K562 (cell line): ENCODE measurements around the gene ENKD1. TPM values are rescaled to one million over a fixed set of nuclear protein-coding genes. Genes with fewer than 3 reads are reported as not detected.

Experiments
- ATAC-seq: fragments of 200-7000 bp; cut with Tn5 transposase; 3 replicates; pipeline ENCODE4 v1.9.1; 2020; ENCODE audit warnings: moderate library complexity
- BruUV-seq: library from RNA; stranded (reverse); fragments of 400-500 nt; replicated peaks from 2 replicates; lab custom pipeline; 2021; lab: Mats Ljungman, UMichigan
- CTCF ChIA-PET: fragments of 300-600 bp; formaldehyde crosslinking; extraction: SDS; loops from one replicate; lab custom pipeline; 2021; ENCODE audit warnings: low intra/inter-chr PET ratio; lab: Yijun Ruan, JAX
- POLR2A ChIA-PET: fragments of 300-600, 350-650 bp; sonication (Branson Sonifier 250); formaldehyde crosslinking; extraction: SDS; loops from one replicate; lab custom pipeline; 2021; ENCODE audit warnings: antibody characterized with exemption, inconsistent platforms; lab: Yijun Ruan, JAX
- DNase-seq, 4 experiments: peaks; one replicate each; pipeline versions ENCODE4 v3.0.0 to v3.0.0-alpha.2; 2011 to 2018; ENCODE audit warnings: low spot score in 3 of 4, mixed read lengths in 3 of 4; ENCODE audit errors: extremely low read depth in 1 of 4
- FAIRE-seq: peaks from 2 replicates; lab custom pipeline; 2011; peaks lifted over from hg19 to GRCh38; lab: Jason Lieb, UNC
- H2AFZ ChIP-seq: 2 replicates; pipeline ENCODE4 v1.6.0; 2011; ENCODE audit warnings: low read depth, low read length, control low read depth, inconsistent platforms
- H3K27ac ChIP-seq: fragments of 200-600 bp; 3 replicates; pipeline ENCODE4 v1.8.0; 2011; ENCODE audit warnings: low read depth, mild to moderate bottlenecking, control low read depth, inconsistent platforms, low read length, moderate library complexity, mixed read lengths; ENCODE audit errors: extremely low read depth
- H3K27me3 ChIP-seq, 2 experiments: fragments of 300-600 bp in 1 of 2; 2 replicates in 1 of 2; 3 replicates in 1 of 2; pipeline versions ENCODE4 v1.6.0 to v1.8.0; 2011; ENCODE audit warnings: inconsistent platforms in 2 of 2, low read length in 2 of 2, mild to moderate bottlenecking in 1 of 2, mixed read lengths in 1 of 2, moderate library complexity in 1 of 2; ENCODE audit not compliant: control insufficient read depth in 2 of 2, insufficient read depth in 2 of 2
- H3K36me3 ChIP-seq: fragments of 300-600 bp; 3 replicates; pipeline ENCODE4 v1.8.0; 2011; ENCODE audit warnings: mild to moderate bottlenecking, low read length, inconsistent platforms; ENCODE audit not compliant: control insufficient read depth, insufficient read depth
- H3K4me1 ChIP-seq, 2 experiments: fragments of 200-600 bp in 1 of 2; replicated peaks in 1 of 2; 2 replicates in 1 of 2; 3 replicates in 1 of 2; pipeline versions ENCODE4 v1.5.1 to v1.8.0; 2011; ENCODE audit warnings: inconsistent platforms in 2 of 2, low read length in 2 of 2, mild to moderate bottlenecking in 1 of 2, mixed read lengths in 1 of 2, moderate library complexity in 1 of 2; ENCODE audit not compliant: control insufficient read depth in 2 of 2, insufficient read depth in 2 of 2
- H3K4me2 ChIP-seq: 2 replicates; pipeline ENCODE4 v1.6.1; 2011; ENCODE audit warnings: low read length, control low read depth, inconsistent platforms, mixed read lengths; ENCODE audit not compliant: insufficient read depth
- H3K4me3 ChIP-seq: fragments of 200-600 bp; sonication (generic), shearing (Covaris generic); 2 replicates; pipeline ENCODE4 v1.5.1; 2016; ENCODE audit warnings: control low read depth, inconsistent platforms
- H3K79me2 ChIP-seq: fragments of 200-600 bp; 3 replicates; pipeline ENCODE4 v1.8.0; 2011; ENCODE audit warnings: low read length, inconsistent platforms; ENCODE audit not compliant: control insufficient read depth, insufficient read depth
- H3K9ac ChIP-seq, 2 experiments: 2 replicates each; pipeline versions ENCODE4 v1.6.0 to v1.6.1; 2011; ENCODE audit warnings: low read depth in 2 of 2, low read length in 2 of 2, control low read depth in 1 of 2, inconsistent platforms in 1 of 2, mild to moderate bottlenecking in 1 of 2, mixed read lengths in 1 of 2; ENCODE audit not compliant: insufficient read depth in 1 of 2
- H3K9me1 ChIP-seq: one replicate; pipeline ENCODE4 v1.6.0; 2011; ENCODE audit warnings: inconsistent platforms, mild to moderate bottlenecking, low read length, moderate library complexity; ENCODE audit not compliant: control insufficient read depth, insufficient read depth
- H3K9me3 ChIP-seq: replicated peaks from 2 replicates; pipeline ENCODE4 v1.5.1; 2011; ENCODE audit warnings: low read depth, low read length, inconsistent platforms; ENCODE audit not compliant: control insufficient read depth, insufficient read depth
- H4K20me1 ChIP-seq: replicated peaks from 2 replicates; pipeline ENCODE4 v1.6.1; 2011; ENCODE audit warnings: low read length, inconsistent platforms, mixed read lengths; ENCODE audit not compliant: control insufficient read depth, insufficient read depth
- BRD4 ChIP-seq: fragments of 200-600 bp; sonication (generic); IDR thresholded peaks from 2 replicates; pipeline ENCODE4 v1.6.1; 2017; ENCODE audit warnings: inconsistent platforms
- ID3 ChIP-seq, 2 experiments: fragments of 250-450 bp in 1 of 2; fragments of 450-650 bp in 1 of 2; sonication (Bioruptor Pico) in 1 of 2; IDR thresholded peaks; 2 replicates each; pipeline versions ENCODE4 v1.6.1 to v1.8.0; 2016 to 2021; ENCODE audit warnings: mild to moderate bottlenecking in 2 of 2, moderate library complexity in 2 of 2, missing compliant biosample characterization in 1 of 2, missing genetic modification characterization in 1 of 2
- KAT7 ChIP-seq: sonication (generic); formaldehyde crosslinking; IDR thresholded peaks from 2 replicates; pipeline ENCODE4 v1.8.0; 2022; ENCODE audit warnings: missing genetic modification reagents, mild to moderate bottlenecking, borderline replicate concordance
- PRMT5 ChIP-seq: sonication (generic); formaldehyde crosslinking; IDR thresholded peaks from 2 replicates; pipeline ENCODE4 v1.5.0; 2020; ENCODE audit warnings: missing genetic modification reagents
- RHOXF2B ChIP-seq: fragments of 250-450 bp; sonication (Bioruptor Pico); conservative IDR thresholded peaks from 2 replicates; pipeline ENCODE4 v1.5.1; 2021
- SMAD4 ChIP-seq: fragments of 250-450 bp; sonication (Bioruptor Pico); conservative IDR thresholded peaks from 2 replicates; pipeline ENCODE4 v1.8.0; 2021; ENCODE audit warnings: inconsistent platforms, mild to moderate bottlenecking, moderate library complexity
- THRAP3 ChIP-seq: fragments of 450-650 bp; IDR thresholded peaks from 2 replicates; pipeline ENCODE4 v1.6.1; 2016; ENCODE audit warnings: mild to moderate bottlenecking, inconsistent platforms, borderline replicate concordance
- ZNF3 ChIP-seq: fragments of 250-450 bp; sonication (Bioruptor Pico); IDR thresholded peaks from 2 replicates; pipeline ENCODE4 v1.5.0; 2021; ENCODE audit warnings: mild to moderate bottlenecking, moderate library complexity
- ZNF431 ChIP-seq: sonication (generic); formaldehyde crosslinking; IDR thresholded peaks from 2 replicates; pipeline ENCODE4 v1.8.0; 2022; ENCODE audit warnings: mild to moderate bottlenecking, missing genetic modification reagents
- WGBS: fragments of 100-300 bp; shearing (Covaris generic); methylation state at CpG from one replicate; pipeline ENCODE4 v1.1.6; 2016; ENCODE audit warnings: low coverage, mixed read lengths; ENCODE audit not compliant: insufficient coverage; ENCODE audit errors: missing lambda C conversion rate; 5-methylcytosine and 5-hydroxymethylcytosine counted together
- in situ Hi-C: fragments of 300-500 bp; cut with MboI; formaldehyde crosslinking; loops from 4 replicates; pipeline ENCODE4 v1.15.0; 2018; ENCODE audit warnings: inconsistent platforms, mixed read lengths
- intact Hi-C: fragments of 100-400 bp; cut with micrococcal nuclease; formaldehyde crosslinking; loops from 2 replicates; pipeline ENCODE4 v1.14.2; 2022
- polyA plus RNA-seq, 8 experiments: library from polyadenylated mRNA; depleted of rRNA in 4 of 8; stranded (reverse) in 5 of 8; unstranded in 3 of 8; fragments of >200 nt; fragmentation: Nextera tagmentation in 2 of 8; fragmentation: Illumina TruSeq in 1 of 8; extraction: Ambion mirVana in 2 of 8; extraction: Trizol in 1 of 8; gene quantifications; 2 replicates each; pipeline versions ENCODE4 v1.2.1 to v1.2.3, GENCODE V29; 2011 to 2014; ENCODE audit warnings: inconsistent platforms in 1 of 8, missing spikeins in 1 of 8
- total RNA-seq, 7 experiments: library from RNA; depleted of rRNA in 6 of 7; stranded (reverse); fragments of >200 nt in 6 of 7; fragmentation: Illumina TruSeq in 2 of 7; extraction: Trizol in 2 of 7; gene quantifications; 2 replicates each; pipeline versions ENCODE4 v1.2.1 to v1.2.3, GENCODE V29; 2011 to 2021; ENCODE audit warnings: low replicate concordance in 1 of 7
- TF ChIP-seq, protein P1 (sequence below): fragments of 200-800 bp; sonication (Bioruptor generic); IDR thresholded peaks from 2 replicates; pipeline ENCODE4 v1.6.1; 2016; ENCODE audit warnings: missing genetic modification characterization, missing compliant biosample characterization

Gene ENKD1
- total and polyA plus RNA-seq, 9 of the 15 experiments (the other 6 are each of a cell fraction or from before 2014, with no cell fraction given) = 1.1 to 26.9 (median 8.3) TPM

GRCh38 chr16:67636713-67637112 lies 29.8 kb downstream of the ENKD1 start:
- ChIA-PET CTCF (no interaction called here), POLR2A (interaction anchor here (1.1 kb wide), 1 partner anchor 13 kb away, joined by 4 read pairs; no protein-coding TSS in a partner anchor)
- intact Hi-C loops (no loop called here), in situ Hi-C loops (no loop called here)
- no peaks in the 10 kb centered on the region for H3K9me3 ChIP-seq
- no peak overlapping the region for H3K9ac ChIP-seq
- H3K9me1 ChIP-seq = no peaks in the 10 kb centered on the region
- DNase-seq (no peak), ATAC-seq (no peak), FAIRE-seq (no peak)
- no peak overlapping the region for H3K27ac ChIP-seq
- H3K4me3 ChIP-seq = no peak overlapping the region
- H3K27me3 ChIP-seq = no peaks in the 10 kb centered on the region
- H3K4me2 ChIP-seq = no peak overlapping the region
- no peaks in the 10 kb centered on the region for H4K20me1 ChIP-seq
- no peaks in the 10 kb centered on the region for H3K79me2 ChIP-seq
- no peak overlapping the region for H2AFZ ChIP-seq
- no peaks in the 10 kb centered on the region; a peak in 1 of 5 replicates for H3K4me1 ChIP-seq
- TF ChIP-seq ZNF431 (CRISPR knock-in tag) (no peak), PRMT5 (CRISPR knock-in tag) (no peak), ID3 (CRISPR knock-in tag; IDR thresholded peaks at IDR 0.05) (no peak), ID3 (tag; IDR thresholded peaks at IDR 0.05) (no peak), KAT7 (no peak), ZNF3 (CRISPR knock-in tag) (no peak), BRD4 (no peak), RHOXF2B (CRISPR knock-in tag) (no peak), THRAP3 (no peak), SMAD4 (CRISPR knock-in tag) (no peak)
- TF ChIP-seq, protein P1, sequence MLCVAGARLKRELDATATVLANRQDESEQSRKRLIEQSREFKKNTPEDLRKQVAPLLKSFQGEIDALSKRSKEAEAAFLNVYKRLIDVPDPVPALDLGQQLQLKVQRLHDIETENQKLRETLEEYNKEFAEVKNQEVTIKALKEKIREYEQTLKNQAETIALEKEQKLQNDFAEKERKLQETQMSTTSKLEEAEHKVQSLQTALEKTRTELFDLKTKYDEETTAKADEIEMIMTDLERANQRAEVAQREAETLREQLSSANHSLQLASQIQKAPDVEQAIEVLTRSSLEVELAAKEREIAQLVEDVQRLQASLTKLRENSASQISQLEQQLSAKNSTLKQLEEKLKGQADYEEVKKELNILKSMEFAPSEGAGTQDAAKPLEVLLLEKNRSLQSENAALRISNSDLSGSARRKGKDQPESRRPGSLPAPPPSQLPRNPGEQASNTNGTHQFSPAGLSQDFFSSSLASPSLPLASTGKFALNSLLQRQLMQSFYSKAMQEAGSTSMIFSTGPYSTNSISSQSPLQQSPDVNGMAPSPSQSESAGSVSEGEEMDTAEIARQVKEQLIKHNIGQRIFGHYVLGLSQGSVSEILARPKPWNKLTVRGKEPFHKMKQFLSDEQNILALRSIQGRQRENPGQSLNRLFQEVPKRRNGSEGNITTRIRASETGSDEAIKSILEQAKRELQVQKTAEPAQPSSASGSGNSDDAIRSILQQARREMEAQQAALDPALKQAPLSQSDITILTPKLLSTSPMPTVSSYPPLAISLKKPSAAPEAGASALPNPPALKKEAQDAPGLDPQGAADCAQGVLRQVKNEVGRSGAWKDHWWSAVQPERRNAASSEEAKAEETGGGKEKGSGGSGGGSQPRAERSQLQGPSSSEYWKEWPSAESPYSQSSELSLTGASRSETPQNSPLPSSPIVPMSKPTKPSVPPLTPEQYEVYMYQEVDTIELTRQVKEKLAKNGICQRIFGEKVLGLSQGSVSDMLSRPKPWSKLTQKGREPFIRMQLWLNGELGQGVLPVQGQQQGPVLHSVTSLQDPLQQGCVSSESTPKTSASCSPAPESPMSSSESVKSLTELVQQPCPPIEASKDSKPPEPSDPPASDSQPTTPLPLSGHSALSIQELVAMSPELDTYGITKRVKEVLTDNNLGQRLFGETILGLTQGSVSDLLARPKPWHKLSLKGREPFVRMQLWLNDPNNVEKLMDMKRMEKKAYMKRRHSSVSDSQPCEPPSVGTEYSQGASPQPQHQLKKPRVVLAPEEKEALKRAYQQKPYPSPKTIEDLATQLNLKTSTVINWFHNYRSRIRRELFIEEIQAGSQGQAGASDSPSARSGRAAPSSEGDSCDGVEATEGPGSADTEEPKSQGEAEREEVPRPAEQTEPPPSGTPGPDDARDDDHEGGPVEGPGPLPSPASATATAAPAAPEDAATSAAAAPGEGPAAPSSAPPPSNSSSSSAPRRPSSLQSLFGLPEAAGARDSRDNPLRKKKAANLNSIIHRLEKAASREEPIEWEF (CRISPR knock-in tag) = no peak
- WGBS = 97% methylated on average over 8 of the region's 8 CpGs
- BruUV-seq = no TSS peak
- peaks cover 60% of the 10 kb centered on the region for H3K36me3 ChIP-seq
